GM18861 (cell line): Measurements from ENCODE around the gene TSC22D2.
"Not testable (repeated sequence)": the region's sequence is repeated elsewhere in the genome, so short reads cannot be mapped to it uniquely, and the experiment has no call there.

ENCODE experiments used
- ATAC-seq: cut with Tn5 transposase; IDR thresholded peaks from one replicate; pipeline ENCODE4 v1.9.1; 2021; ENCODE audit not compliant: unreplicated experiment

TSC22D2 gene

GRCh38 chr3:150446470-150446977, 38.4 kb downstream of the TSC22D2 start:
- no peak for ATAC-seq

GRCh38 chr3:150447084-150447483, 39.0 kb downstream of the TSC22D2 start:
- ATAC-seq = no peak

- no peak for ATAC-seq
These were observed 39.8 kb downstream of the TSC22D2 start for GRCh38 chr3:150447631-150448465.

GRCh38 chr3:150449169-150449721, 41.1 kb downstream of the TSC22D2 start:
- no peak for ATAC-seq

GRCh38 chr3:150450916-150451315, 42.8 kb downstream of the TSC22D2 start:
- no peak for ATAC-seq

GRCh38 chr3:150451329-150452048, 43.4 kb downstream of the TSC22D2 start:
- no peak for ATAC-seq

- no peak for ATAC-seq
These were observed 45.3 kb downstream of the TSC22D2 start for GRCh38 chr3:150453353-150453752.

GRCh38 chr3:150454085-150454484, 46.0 kb downstream of the TSC22D2 start:
- ATAC-seq = no peak

GRCh38 chr3:150454622-150455021, 46.5 kb downstream of the TSC22D2 start:
- ATAC-seq = no peak

GRCh38 chr3:150455341-150455740, 47.2 kb downstream of the TSC22D2 start:
- no peak for ATAC-seq

- ATAC-seq = no peak
These were observed 49.9 kb downstream of the TSC22D2 start for GRCh38 chr3:150458001-150458400.

- no peak for ATAC-seq
These were observed 52.4 kb downstream of the TSC22D2 start for GRCh38 chr3:150460484-150460883.

GRCh38 chr3:150461399-150461798, 53.3 kb downstream of the TSC22D2 start:
- no peak for ATAC-seq

- ATAC-seq = no peak
These were observed 54.0 kb downstream of the TSC22D2 start for GRCh38 chr3:150462108-150462507.

GRCh38 chr3:150464684-150465083, 56.6 kb downstream of the TSC22D2 start:
- no peak for ATAC-seq

- no peak for ATAC-seq
These were observed 59.3 kb downstream of the TSC22D2 start for GRCh38 chr3:150467381-150467780.

GRCh38 chr3:150469031-150469930, 61.2 kb downstream of the TSC22D2 start:
- no peak for ATAC-seq

GRCh38 chr3:150469931-150470740, 62.0 kb downstream of the TSC22D2 start:
- ATAC-seq = no peak

- ATAC-seq = no peak
These were observed 64.3 kb downstream of the TSC22D2 start for GRCh38 chr3:150472421-150472820.

- ATAC-seq = not testable (repeated sequence)
These were observed 65.1 kb downstream of the TSC22D2 start for GRCh38 chr3:150473161-150473560.
